GM19025 (cell line): ENCODE measurements around the gene TMX1.
A peak's percentile ranks its signal among the peaks of the same experiment; 100 is the strongest.
"Not testable (repeated sequence)": the region's sequence is repeated elsewhere in the genome, so short reads cannot be mapped to it uniquely, and the experiment has no call there.

Experiments used
- ATAC-seq: cut with Tn5 transposase; IDR thresholded peaks from one replicate; pipeline ENCODE4 v1.9.1; 2021; ENCODE audit warnings: mild to moderate bottlenecking, low read depth, moderate library complexity; ENCODE audit not compliant: unreplicated experiment

TMX1 gene

GRCh38 chr14:51239813-51240803 is at the start of gene TMX1:
TMX1 (plus strand) TSS chr14:51240247; CDS start chr14:51240293, 46 bp downstream.
- ATAC-seq, result peak; percentile 90

- ATAC-seq, result no peak
These were observed 38.2 kb upstream of the TMX1 start for GRCh38 chr14:51201890-51202289.

- peak; percentile 70 for ATAC-seq
These were observed 37.0 kb upstream of the TMX1 start for GRCh38 chr14:51202914-51203665.

GRCh38 chr14:51203881-51204280 is 36.2 kb upstream of the TMX1 start:
- ATAC-seq, result no peak

- no peak for ATAC-seq
These were observed 34.6 kb upstream of the TMX1 start for GRCh38 chr14:51205486-51205885.

- no peak for ATAC-seq
These were observed 33.6 kb upstream of the TMX1 start for GRCh38 chr14:51206462-51206861.

GRCh38 chr14:51207621-51208020 is 32.4 kb upstream of the TMX1 start:
- ATAC-seq, result no peak

GRCh38 chr14:51208982-51209381 is 31.1 kb upstream of the TMX1 start:
- peak; percentile 38 for ATAC-seq

GRCh38 chr14:51209457-51209856 is 30.6 kb upstream of the TMX1 start:
- no peak for ATAC-seq

- no peak for ATAC-seq
These were observed 29.5 kb upstream of the TMX1 start for GRCh38 chr14:51210594-51210993.

GRCh38 chr14:51211149-51211548 is 28.9 kb upstream of the TMX1 start:
- no peak for ATAC-seq

GRCh38 chr14:51216602-51217001 is 23.4 kb upstream of the TMX1 start:
- ATAC-seq, result no peak

- ATAC-seq, result no peak
These were observed 20.3 kb upstream of the TMX1 start for GRCh38 chr14:51219473-51220448.

GRCh38 chr14:51223463-51223862 is 16.6 kb upstream of the TMX1 start:
- not testable (repeated sequence) for ATAC-seq

GRCh38 chr14:51224551-51224950 is 15.5 kb upstream of the TMX1 start:
- no peak for ATAC-seq

- ATAC-seq, result no peak
These were observed 14.3 kb upstream of the TMX1 start for GRCh38 chr14:51225751-51226150.

GRCh38 chr14:51228391-51228790 is 11.7 kb upstream of the TMX1 start:
- ATAC-seq, result no peak

- ATAC-seq, result no peak
These were observed 11.2 kb upstream of the TMX1 start for GRCh38 chr14:51228890-51229289.

- no peak for ATAC-seq
These were observed 3.7 kb upstream of the TMX1 start for GRCh38 chr14:51236314-51236713.

- ATAC-seq, result no peak
These were observed 845 bp downstream of the TMX1 start for GRCh38 chr14:51240804-51241380.
